DMS153 (cell line): ENCODE data around the gene CDCP1.

Experiments used
- DNase-seq: peaks from one replicate; lab custom pipeline; 2025; lab: John Stamatoyannopoulos, UW

The CDCP1 gene, protein sequence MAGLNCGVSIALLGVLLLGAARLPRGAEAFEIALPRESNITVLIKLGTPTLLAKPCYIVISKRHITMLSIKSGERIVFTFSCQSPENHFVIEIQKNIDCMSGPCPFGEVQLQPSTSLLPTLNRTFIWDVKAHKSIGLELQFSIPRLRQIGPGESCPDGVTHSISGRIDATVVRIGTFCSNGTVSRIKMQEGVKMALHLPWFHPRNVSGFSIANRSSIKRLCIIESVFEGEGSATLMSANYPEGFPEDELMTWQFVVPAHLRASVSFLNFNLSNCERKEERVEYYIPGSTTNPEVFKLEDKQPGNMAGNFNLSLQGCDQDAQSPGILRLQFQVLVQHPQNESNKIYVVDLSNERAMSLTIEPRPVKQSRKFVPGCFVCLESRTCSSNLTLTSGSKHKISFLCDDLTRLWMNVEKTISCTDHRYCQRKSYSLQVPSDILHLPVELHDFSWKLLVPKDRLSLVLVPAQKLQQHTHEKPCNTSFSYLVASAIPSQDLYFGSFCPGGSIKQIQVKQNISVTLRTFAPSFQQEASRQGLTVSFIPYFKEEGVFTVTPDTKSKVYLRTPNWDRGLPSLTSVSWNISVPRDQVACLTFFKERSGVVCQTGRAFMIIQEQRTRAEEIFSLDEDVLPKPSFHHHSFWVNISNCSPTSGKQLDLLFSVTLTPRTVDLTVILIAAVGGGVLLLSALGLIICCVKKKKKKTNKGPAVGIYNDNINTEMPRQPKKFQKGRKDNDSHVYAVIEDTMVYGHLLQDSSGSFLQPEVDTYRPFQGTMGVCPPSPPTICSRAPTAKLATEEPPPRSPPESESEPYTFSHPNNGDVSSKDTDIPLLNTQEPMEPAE

GRCh38 chr3:45145681-45146614, at the start of gene CDCP1:
CDCP1 (minus strand) TSS chr3:45146378; CDS start chr3:45146287, 91 bp downstream.
- peak; percentile 49 for DNase-seq

GRCh38 chr3:45194791-45195190, 48.6 kb upstream of the CDCP1 start:
- DNase-seq: no peak

GRCh38 chr3:45191924-45192417, 45.8 kb upstream of the CDCP1 start:
- no peak for DNase-seq

GRCh38 chr3:45191424-45191823, 45.2 kb upstream of the CDCP1 start:
- DNase-seq: no peak

DNA sequence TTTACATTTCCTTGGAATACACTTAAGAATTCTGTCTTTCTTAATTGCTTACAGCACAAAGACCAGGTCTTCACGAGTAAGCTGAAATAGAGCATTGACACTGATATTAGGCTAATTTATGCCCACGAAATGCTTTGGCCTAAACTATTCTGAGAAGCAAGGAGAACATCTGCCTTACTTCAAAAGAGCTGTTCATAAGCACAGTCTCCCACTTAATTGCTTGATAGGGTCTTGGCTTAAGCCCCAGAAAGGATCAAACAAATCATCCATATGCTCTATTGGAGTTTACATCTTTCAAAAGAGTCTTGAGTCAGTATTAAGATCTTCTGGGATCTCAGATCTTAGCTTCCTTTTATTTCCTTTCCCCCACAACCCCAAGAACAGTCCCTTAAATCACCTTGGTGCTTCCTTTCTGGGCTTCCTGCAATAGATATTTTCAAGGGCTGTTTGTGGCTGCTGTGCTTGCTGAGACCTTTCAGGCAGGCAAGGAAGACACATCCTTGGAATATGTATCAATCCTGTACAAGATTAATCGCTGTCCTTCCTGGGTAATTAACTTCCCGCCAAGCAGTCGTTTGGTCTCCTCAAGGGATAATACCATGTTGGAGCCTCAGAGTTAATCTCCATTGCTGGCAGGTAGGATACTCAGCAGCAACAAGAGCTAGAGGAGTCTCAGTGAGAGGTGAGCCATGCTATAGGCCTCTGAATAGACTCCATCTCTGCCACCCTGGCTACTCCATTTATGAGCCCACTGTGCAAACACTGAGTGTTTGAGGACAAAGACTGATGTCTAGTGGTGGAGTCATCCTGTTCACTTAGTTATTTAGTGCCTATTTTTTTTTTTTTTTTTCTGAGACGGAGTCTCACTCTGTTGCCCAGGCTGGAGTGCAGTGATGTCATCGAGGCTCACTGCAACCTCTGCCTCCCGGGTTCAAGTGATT, 42.8 kb upstream of the CDCP1 start:
- DNase-seq: peak; percentile 30

GRCh38 chr3:45187694-45188141, 41.5 kb upstream of the CDCP1 start:
- DNase-seq: no peak

DNA sequence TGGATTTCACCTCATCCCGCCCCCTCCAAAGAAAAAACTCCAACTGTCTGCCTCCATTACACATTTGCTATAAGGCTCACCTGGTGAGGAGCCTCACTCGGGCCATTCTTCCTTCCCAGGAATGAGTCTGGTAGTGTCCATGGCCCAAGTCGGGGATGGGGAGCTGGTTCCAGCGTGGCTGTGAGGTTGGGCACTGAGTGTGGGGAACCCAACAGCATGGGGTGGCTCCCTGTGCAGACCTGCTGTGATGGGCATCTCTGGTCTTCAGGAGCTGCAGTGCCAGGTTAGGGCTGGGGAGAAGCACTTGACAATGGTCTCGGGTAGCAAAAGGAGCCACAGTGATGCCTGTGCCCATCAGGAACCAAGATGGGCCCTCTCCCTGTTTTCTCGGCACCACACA, 40.7 kb upstream of the CDCP1 start:
- no peak for DNase-seq

- DNase-seq: no peak
Measured at GRCh38 chr3:45185461-45185860, 39.3 kb upstream of the CDCP1 start.

DNA sequence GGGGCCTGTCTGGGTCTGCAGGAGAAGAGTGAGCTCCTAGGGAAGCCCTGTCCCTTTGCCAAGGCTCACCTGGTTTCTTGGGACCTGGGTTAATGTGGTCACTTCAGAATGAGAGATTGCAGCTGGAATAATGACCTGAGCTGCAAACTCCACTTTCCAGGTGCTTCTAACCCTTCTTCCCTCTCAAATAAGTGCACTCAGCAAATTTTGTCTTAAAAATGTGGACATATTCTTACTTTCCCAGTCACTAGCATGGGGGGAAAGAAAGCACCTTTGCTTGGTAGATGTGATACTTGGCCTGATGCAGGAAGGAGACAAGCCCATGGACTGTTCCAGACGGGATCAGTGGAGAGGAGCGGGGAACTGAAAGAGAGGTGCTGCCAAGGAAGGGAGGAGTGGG, 38.9 kb upstream of the CDCP1 start:
- DNase-seq: no peak

DNA sequence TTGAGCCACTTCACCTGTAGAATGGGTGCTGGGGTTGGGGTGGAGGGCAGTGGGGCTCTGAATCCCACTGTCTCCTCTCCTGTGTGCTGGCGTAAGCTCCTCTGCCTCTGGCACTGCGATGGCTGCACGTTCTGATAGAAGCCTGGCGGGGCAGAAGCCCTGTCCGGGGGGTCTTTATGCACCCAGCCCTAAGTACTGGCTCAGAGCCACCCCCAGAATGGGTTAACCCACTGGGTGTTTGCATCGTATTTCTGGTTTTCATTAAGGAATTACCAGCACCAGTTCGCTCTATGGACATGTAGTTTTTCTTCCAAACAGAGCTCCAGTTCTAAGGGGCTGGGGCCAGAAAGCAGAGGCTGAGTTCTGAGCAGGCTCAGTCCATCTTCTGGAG, 37.7 kb upstream of the CDCP1 start:
- no peak for DNase-seq

- DNase-seq: peak; percentile 22
Measured at GRCh38 chr3:45182915-45183871, 37.0 kb upstream of the CDCP1 start.

- no peak for DNase-seq
Measured at GRCh38 chr3:45181496-45181895, 35.3 kb upstream of the CDCP1 start.

DNA sequence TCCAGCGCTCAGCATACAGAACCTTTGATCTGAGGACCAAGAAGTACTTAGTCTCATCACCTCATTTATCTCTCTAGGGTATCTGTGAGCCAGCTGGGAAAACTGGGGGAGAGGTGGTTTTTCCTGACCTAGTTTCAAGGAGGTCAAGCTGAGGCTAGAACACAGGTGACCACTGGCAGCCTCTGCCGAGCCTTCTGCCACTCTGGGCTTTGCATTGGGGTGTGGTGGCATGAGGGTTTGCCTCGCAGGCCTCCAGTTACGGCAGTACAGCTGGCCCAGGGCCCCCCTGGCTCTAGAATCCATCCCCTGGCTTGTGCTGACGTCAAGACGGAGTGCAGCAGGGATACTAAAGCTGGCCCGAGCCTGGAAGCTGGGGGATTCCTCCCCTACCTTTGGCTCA, 34.7 kb upstream of the CDCP1 start:
- no peak for DNase-seq

DNA sequence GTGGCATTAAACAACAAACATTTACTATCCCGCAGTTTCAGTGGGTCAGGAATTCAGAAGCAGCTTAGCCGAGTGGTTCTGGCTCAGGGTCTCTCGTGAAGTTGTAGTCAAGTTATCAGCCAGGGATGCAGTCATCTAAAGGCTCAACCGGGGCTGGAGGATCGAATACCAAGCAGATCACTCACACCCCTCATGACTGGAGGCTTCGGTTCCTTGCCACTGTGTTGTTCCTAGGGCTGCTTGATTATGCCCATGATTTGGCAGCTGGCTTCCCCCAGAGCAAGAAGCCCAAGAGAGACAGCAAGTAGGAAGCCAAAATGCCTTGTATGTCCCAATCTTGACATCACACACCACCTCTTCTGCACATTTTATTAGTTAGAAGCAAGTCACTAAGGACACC, 33.9 kb upstream of the CDCP1 start:
- no peak for DNase-seq

GRCh38 chr3:45179163-45179562, 33.0 kb upstream of the CDCP1 start:
- no peak for DNase-seq

DNA sequence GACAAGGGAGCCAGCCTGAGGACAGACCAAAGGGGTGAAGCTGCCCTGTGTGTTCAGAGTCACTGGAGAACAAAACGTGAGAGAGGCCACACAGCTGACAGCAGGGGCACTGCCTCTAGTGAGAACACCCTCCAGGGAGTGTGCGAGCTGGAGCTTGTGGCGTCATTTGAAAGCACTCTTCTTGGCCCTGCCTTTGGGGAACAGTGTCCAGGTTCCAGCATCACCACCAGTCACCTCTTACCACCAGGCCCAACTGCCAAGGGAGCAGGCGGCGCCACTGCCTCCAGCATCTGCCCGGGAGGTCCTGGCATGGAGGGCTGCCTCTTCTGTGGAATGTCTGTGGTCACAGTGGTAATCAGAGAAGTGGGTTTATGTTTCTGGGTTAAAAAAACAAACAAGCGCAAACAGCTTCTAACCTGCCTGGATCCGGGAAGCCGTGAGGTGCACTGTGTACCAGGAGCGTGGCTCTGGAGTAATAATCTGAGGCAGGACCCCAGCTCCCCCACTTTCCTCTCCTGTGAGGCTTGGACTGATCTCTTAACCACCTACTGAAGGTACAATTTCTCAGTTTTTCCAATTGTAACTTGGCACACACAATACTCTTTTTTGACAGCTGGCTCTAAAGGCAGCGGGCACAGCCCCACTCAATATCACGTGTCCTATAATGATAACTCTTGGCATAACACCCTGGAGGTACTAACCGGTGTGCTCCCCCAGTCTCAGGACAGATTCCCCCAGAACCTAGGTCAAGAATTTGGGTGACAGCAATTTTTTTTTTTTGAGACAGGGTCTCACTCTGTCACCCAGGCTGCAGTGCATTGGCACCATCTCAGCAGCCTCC, 32.2 kb upstream of the CDCP1 start:
- no peak for DNase-seq

- DNase-seq: no peak
Measured at GRCh38 chr3:45176912-45177311, 30.7 kb upstream of the CDCP1 start.

DNA sequence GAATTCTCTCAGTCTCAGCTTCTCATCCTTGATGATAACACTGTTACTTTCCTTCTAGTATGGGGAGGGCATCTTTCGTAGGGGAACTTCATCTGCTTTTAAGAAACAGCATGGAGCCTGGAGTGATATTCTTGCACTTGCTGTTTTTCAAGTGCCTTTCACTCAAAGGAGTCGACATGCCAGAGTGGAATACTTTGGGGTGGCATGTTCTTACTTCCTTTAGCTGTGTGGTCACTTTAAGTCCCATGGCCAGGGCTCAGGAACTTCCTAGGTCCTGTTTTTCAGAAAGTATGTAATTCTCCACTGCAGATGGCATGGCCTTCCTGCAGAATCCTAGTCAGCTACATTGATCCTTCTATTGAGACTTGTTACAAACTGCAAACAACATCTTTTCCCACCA, 28.1 kb upstream of the CDCP1 start:
- DNase-seq: no peak

GRCh38 chr3:45173776-45174175, 27.6 kb upstream of the CDCP1 start:
- DNase-seq: no peak
